GM21367 (cell line): ENCODE data around the gene RAB7A.
"Not testable (repeated sequence)": the region's sequence is repeated elsewhere in the genome, so short reads cannot be mapped to it uniquely, and the experiment has no call there.

Source experiments
- ATAC-seq: cut with Tn5 transposase; IDR thresholded peaks from one replicate; pipeline ENCODE4 v1.9.1; 2021; ENCODE audit not compliant: unreplicated experiment

Gene RAB7A

DNA sequence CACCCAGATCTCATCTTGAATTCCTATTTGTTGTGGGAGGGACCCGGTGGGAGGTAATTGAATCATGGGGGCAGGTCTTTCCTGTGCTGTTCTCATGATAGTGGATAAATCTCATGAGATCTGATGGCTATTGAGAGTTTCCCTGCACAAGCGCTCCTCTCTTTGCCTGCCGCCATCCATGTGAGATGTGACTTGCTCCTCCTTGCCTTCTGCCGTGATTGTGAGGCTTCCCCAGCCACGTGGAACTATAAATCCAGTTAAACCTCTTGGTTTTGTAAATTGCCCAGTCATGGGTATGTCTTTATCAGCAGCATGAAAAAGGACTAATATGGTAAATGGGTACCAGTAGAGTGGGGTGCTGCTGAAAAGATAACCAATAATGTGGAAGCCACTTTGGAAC lies 23.6 kb downstream of the RAB7A start:
- not testable (repeated sequence) for ATAC-seq

DNA sequence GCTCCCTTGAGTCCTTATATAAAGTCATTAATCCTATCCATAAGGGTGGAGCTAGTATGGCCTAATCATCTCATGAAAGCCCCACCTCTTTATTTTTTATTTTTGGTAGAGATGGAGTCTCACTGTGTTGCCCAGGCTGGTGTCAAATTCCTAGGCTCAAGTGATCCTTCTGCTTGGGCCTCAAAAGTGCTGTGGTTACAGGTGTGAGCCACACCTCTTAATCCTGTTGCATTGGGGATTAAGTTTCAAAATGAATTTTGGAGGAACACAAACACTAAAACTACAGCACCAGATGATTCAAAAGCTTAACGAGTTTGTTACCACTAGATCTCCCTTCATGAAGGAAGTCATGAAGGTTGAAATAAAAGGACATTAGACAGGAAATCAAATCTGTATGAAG lies 27.7 kb downstream of the RAB7A start:
- no peak for ATAC-seq

DNA sequence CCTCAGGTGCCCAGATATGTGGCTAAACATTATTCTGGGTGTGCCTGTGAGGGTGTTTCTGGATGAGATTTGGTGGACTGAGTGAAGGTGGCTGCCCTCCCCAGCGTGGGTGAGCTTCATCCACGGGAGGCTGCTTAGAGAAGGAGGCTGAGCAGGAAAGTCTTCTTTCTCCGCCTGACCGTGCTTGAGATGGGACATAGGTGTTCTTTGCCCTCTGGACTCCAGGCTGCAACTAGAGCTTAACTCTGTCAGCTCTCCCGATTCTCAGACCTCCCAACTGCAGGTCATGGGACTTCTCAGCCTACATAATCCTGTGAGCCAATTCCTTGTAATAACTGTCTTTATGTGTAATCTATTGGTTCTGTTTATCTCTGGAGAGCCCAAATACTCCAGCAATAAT lies 34.1 kb downstream of the RAB7A start:
- ATAC-seq = no peak

DNA sequence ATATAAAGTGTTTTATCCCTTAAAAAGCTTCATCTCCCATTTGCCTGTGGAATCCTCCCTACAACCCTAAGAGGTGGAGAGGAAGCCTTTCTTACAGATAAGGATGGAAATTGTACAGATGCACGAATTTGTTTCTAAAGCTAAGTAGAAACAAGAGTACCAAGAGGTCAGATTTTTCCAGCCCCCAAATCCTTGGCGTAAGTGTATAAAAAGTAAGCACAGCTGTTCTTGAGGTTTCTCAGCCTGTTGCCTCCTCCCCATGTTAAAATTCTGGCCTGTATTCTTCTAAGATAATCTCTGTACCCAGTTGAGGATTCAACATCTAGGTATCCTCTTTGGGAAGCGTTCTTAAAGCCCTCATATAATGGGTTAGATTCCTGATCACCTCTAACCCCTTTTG lies 34.9 kb downstream of the RAB7A start:
- ATAC-seq = no peak

DNA sequence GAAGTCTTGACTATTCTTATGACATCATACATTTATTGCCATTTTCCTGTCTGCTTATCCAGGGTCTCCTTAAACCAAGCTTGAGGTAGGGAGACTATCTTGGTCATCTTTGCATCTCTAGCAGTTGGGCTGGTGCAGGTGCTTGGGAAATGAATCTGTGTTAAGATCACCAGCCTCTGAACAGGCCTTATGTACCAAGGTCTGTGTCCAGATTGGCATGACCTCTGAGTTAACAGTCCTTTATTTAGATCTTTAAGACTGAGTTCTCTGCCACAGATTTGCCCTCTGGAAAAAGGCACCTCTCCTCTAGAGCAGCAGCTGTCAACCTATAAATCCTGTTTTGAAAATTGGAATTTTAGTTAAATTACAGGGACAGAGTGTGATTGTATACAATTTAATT lies 35.4 kb downstream of the RAB7A start:
- no peak for ATAC-seq

- no peak for ATAC-seq
Measured at GRCh38 chr3:128763967-128764366, 38.0 kb downstream of the RAB7A start.

GRCh38 chr3:128764863-128765262 lies 38.9 kb downstream of the RAB7A start:
- no peak for ATAC-seq

GRCh38 chr3:128767094-128767750 lies 41.2 kb downstream of the RAB7A start:
- ATAC-seq = no peak

DNA sequence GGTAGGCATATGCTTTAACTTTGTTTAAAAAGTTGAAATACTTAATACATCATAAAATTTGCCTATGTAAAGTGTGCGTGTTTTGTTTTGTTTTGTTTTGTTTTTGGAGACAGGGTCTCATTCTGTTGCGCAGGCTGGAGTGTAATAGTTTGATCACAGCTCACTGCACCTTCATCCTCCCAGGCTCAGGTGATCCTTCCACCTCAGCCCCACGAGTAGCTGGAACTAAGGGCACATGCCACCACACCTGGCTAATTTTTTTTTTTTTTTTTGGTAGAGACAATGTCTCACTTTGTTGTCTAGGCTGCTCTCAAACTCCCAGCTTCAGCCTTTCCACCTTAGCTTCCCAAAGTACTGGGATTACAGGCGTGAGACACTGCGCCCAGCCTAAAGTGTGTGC lies 42.5 kb downstream of the RAB7A start:
- no peak for ATAC-seq

- ATAC-seq = no peak
Measured at GRCh38 chr3:128770387-128770786, 44.4 kb downstream of the RAB7A start.

DNA sequence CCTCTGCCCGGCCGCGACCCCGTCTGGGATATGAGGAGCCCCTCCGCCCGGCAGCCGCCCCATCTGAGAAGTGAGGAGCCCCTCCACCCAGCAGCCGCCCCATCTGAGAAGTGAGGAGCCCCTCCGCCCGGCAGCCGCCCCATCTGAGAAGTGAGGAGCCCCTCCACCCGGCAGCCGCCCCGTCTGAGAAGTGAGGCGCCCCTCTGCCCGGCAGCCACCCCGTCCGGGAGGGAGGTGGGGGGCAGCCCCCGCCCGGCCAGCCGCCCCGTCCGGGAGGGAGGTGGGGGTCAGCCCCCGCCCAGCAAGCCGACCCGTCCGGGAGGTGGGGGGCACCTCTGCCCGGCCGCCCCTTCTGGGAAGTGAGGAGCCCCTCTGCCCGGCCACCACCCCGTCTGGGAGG lies 47.2 kb downstream of the RAB7A start:
- ATAC-seq = not testable (repeated sequence)

GRCh38 chr3:128773592-128773991 lies 47.6 kb downstream of the RAB7A start:
- ATAC-seq = not testable (repeated sequence)

DNA sequence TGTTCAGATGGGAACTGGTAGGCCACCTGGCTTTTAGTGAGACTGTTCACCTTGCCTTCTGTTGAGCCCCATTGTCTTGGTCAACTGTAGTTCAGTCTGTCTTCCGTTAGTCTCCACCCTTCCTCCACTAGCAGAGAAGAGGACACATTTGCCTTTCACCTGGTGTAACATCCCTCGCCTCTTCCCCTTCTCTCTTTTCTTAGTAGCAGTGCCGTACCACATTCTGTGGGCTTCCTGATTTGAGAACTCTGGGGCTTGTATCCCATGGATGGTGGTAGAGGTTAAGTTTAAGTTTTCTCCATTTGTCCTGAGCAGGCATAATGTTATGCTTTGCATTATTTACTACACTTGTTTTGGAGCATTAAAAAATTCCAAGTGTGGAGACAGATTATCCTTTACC lies 49.3 kb downstream of the RAB7A start:
- no peak for ATAC-seq

DNA sequence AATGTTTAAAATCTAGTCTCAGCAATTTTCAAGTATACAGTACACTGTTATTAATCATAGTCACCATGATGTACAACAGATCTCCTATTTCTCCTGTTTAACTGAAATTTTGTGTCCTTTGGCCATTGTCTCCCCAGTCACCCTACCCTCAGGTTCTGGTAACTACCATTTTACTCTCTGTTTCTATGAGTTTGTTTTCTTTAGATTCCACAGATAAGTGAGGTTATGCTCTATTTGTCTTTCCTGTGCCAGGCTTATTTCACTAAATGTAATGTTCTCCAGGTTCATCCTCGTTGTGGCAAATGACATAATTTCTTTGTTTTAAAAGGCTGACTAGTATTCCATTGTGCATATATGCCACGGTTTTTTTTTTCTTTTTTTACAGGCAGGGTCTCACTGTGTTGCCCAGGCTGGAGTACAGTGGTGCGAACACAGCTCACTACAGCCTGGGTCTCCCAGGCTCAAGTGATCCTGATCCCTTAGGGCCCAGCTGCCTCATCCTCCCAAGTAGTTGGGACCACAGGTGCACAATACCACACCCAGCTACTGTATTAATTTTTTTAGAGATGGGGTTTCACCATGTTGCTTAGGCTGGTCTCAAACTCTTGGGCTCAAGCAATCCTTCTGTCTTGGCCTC lies 50.0 kb downstream of the RAB7A start:
- no peak for ATAC-seq

DNA sequence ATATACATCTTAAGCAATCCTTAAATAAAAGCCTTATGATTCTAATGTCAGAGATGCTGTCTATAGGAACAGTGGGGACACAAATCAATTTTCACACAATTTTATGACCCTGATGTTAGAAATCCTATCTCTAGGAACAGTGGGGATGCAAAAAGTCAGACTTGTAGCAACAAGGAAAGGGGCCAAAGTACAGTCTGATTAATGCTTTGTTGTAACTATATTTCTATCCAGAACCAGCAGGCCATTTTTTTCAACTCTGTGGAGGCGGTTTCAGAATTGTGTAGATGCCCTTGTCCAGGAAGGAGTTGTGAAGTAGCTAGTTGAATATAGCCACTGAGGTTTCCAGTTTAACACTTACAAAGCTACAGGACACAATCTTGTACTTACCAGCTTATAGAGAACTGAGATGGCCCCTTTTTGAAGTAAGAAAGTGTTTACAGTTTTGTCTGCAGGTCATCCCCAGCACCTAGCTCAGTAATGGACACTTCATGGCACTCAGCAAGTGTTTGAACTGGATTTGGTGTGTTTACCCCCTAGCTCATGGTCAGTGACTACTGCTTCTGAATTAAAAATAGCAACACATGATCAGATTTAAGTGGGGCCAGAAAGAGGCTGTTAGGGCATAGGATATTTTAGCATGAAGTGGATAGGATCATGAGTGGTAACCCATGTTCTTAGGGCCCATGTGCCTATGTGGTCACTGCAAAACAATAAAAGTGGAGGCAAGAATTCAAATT lies 54.3 kb downstream of the RAB7A start:
- ATAC-seq = no peak

DNA sequence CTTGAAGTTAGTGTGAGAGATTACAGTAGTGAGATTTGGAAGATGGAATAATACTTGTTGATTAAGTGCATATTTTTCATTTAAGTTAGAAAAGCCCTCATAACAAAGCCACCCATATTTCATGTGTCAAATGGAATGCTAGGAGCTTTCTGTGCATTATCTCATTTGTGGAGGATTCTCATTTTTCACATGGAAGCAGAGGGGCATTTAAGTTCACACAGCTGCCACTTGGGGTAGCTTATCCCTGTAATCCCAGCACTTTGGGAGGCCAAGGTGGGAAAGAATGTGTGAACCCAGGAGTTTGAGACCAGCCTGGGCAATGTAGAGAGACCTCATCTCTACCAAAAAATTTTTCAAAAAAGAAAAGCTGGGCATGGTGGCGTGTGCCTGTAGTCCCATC lies 55.2 kb downstream of the RAB7A start:
- ATAC-seq = no peak

DNA sequence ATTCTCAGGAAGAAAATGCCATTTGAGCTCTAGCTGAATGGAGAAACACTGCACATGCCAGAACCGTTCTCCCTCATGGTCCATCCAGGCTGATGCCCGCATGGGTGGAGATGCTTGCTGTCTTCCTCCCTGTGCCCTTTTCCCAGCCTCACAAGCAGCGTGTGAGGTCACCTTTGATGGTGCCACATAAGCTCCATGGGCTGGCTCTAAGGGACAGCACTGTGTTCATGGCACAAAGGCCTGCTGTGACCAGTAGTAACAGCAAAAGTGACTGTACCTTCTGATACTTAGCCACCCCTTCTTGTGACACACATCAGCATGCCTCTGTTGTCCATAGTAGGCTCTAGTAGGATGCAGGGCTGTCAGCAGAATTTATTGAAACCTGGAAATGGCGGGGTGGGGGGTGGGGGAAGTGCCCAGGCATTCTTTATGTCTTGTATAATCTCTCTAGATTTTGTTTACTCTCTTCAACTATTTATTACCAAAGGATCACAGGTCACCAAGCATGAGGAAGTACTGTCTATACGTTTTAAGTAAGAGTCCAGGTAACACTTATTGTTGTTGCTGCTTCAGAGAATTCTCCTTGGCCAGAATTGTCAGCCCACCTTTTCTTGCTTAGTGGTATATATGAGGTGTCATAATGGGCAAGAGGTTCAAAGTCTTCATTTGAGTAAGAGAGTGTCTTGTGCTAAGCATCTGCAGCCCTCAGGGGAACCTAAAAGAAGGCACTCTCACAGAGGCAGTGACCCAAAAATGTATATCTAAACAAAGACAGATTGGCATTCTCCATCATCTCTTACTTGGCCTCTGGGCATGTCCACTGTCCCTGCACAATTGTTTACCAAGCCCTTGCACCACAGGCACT lies 56.5 kb downstream of the RAB7A start:
- no peak for ATAC-seq

DNA sequence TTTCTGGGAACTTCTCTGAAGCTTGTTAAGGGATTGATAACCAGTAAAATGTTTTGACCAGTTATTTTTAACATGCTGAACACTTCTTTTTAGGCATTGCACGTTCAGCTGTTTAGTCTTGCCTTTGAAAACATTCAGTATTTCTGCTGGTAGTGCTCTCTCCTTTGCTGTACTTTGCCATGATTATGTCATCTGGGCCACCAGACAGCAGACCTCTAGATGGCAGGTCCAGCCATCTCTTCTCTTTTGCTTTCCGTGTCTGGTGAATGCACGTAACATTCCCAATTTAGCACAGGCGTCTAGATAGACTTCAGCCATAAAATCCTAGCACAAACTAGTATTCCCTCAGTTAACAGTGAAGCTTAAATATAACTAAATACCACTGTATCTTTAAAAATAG lies 57.8 kb downstream of the RAB7A start:
- ATAC-seq = no peak

DNA sequence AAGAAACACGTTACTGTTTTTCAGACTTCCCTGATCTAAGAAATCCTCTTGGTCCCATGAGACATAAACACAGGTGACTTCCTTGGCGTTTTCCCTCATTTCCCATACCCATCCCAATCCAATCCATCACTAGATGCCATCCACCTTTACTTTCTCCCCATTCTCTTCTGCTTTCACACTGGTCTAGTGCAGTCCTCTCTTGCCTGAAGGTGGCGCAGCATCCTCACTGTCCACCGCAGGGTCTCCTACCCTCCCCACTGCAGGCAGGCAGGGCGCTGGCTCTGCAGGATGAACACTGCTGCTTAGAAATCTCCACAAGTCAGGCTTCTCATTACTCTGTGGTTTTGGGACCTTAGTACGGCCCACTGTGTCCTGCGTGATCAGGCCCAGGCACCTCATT lies 58.2 kb downstream of the RAB7A start:
- ATAC-seq = no peak

DNA sequence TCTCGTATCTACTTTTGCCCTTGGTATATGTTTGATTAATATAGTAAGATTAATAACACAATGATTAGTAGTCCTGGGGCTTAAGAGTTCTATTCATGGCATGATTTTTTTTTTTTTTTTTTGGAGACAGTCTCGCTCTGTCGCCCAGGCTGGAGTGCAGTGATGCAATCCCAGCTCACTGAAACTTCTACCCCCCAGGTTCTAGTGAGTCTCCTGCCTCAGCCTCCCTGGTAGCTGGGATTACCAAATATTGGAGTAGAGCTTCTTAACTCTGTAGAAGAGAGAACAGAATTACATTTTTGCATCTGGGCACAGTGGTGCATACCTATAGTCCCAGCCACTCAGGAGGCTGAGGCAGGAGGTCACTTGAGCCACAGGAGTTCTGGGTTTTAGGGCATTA lies 58.9 kb downstream of the RAB7A start:
- ATAC-seq = no peak

DNA sequence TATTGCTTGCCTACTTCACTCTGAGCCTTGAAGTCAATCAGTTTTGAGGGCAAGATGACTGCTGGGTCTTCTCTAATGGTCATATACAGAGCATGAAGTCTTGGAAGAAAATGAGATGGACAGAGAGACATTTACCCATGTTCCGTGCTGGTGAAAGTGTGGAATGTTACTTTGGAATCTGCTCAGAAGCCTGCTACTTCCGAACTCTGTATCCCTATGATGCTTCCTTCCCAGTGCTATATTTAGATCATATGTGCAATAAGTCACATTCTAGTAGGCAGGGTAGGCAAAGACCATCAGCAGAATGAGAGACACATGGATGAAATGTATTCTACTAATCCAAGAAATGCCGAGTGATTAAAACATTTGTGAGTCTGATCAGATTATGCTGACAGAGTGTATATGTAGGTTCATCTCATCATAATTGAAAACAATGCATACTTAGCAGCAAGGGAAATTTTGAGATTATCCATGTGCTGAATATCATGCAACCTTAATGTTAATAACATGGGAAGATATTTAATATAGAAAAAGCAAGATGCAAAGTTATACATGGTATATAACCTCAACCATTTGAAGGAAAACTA lies 60.5 kb downstream of the RAB7A start:
- no peak for ATAC-seq
